ENCODE measurements around the gene EPHA8.

DNA sequence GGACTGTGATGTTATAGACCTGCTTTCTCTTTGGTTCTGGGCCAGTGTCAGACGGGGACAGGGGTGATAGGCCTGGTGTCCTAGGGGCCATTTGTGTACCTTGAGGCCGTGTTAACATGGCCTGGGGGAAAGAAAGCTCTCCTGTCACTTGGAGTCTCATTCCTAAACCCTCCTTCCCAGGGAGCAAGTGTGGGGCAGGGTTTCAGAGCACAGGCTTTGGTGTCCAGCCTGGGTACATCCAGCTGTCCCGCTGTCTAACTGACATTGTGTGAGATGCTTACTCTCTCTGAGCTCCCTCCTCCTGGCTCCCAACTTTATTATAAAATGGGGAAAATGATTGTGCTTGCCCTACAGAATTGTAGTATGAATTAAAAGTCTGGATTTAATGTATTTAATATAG, 32.6 kb upstream of the EPHA8 start:
- TF ChIP-seq, protein P1, sequence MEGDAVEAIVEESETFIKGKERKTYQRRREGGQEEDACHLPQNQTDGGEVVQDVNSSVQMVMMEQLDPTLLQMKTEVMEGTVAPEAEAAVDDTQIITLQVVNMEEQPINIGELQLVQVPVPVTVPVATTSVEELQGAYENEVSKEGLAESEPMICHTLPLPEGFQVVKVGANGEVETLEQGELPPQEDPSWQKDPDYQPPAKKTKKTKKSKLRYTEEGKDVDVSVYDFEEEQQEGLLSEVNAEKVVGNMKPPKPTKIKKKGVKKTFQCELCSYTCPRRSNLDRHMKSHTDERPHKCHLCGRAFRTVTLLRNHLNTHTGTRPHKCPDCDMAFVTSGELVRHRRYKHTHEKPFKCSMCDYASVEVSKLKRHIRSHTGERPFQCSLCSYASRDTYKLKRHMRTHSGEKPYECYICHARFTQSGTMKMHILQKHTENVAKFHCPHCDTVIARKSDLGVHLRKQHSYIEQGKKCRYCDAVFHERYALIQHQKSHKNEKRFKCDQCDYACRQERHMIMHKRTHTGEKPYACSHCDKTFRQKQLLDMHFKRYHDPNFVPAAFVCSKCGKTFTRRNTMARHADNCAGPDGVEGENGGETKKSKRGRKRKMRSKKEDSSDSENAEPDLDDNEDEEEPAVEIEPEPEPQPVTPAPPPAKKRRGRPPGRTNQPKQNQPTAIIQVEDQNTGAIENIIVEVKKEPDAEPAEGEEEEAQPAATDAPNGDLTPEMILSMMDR (IDR thresholded peaks at IDR 0.05; ENCODE audit: low read depth, low read length), result no peak
- TF ChIP-seq, protein P2, sequence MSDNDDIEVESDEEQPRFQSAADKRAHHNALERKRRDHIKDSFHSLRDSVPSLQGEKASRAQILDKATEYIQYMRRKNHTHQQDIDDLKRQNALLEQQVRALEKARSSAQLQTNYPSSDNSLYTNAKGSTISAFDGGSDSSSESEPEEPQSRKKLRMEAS (IDR thresholded peaks at IDR 0.05; ENCODE audit: low read depth, low read length), result no peak

Measured in NB4 (cell line).